GM13977 (cell line): ENCODE measurements around the gene TDRD6.
"Not testable (repeated sequence)": the region's sequence is repeated elsewhere in the genome, so short reads cannot be mapped to it uniquely, and the experiment has no call there.

Experiments
- DNase-seq: peaks from one replicate; pipeline ENCODE4 v3.0.0; 2012; ENCODE audit warnings: low spot score
- in situ Hi-C: fragments of 300-500 bp; cut with MboI; formaldehyde crosslinking; loops from one replicate; pipeline ENCODE4 v1.12.0; 2022; ENCODE audit warnings: low sequenced_read_pairs, low pct_unique_long_range_greater_than_20kb, mixed read lengths, inconsistent platforms; ENCODE audit not compliant: unreplicated experiment
- TF ChIP-seq, protein P1 (sequence below): IDR thresholded peaks from 2 replicates; pipeline ENCODE4 v1.5.1; 2012; ENCODE audit warnings: mild to moderate bottlenecking, control low read depth; ENCODE audit not compliant: insufficient read depth; ENCODE audit errors: extremely low read depth, missing control alignments

The TDRD6 gene

DNA sequence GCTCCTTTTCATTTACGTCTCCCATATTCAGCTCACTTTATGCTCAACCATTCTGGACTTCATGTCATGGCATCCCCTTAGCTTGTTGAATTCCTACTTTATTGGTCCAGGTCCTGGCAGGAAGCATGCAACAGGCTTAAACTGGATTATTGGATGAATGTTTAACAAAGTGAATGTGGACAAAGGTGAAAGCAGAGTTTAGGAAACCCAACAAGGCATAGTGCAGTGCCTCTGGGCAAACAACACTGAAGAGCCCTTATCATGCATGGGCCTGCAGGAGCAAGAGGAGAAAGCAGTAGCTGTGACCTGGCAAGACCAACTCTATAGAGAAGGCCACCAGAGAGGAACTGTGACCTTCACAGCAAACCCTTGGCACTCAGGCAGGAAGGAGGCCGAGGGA is 53.8 kb downstream of the TDRD6 start:
- DNase-seq, result no peak
- in situ Hi-C loops, result no loop called here
- TF ChIP-seq, protein P1, sequence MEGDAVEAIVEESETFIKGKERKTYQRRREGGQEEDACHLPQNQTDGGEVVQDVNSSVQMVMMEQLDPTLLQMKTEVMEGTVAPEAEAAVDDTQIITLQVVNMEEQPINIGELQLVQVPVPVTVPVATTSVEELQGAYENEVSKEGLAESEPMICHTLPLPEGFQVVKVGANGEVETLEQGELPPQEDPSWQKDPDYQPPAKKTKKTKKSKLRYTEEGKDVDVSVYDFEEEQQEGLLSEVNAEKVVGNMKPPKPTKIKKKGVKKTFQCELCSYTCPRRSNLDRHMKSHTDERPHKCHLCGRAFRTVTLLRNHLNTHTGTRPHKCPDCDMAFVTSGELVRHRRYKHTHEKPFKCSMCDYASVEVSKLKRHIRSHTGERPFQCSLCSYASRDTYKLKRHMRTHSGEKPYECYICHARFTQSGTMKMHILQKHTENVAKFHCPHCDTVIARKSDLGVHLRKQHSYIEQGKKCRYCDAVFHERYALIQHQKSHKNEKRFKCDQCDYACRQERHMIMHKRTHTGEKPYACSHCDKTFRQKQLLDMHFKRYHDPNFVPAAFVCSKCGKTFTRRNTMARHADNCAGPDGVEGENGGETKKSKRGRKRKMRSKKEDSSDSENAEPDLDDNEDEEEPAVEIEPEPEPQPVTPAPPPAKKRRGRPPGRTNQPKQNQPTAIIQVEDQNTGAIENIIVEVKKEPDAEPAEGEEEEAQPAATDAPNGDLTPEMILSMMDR, result no peak

DNA sequence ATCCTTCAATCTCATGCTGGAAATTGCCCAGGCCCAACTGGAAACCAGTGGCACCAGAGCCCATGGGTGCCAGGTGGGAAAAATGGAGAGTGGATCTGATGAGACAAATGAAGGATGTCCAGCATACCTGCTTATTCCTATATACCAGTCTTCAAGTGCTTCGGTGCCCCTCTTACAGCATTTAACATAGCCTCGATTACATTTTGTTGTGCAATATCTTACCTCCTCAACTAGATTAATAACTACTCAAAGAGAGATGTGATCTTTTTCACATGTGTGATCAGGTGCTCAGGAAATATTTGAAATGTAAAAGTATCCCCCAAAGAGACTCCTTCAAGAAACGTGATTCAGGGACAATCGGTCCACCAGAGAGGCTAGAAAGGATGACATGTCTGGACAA is 54.2 kb downstream of the TDRD6 start:
- TF ChIP-seq, protein P1, result no peak
- in situ Hi-C loops, result no loop called here
- DNase-seq, result no peak

DNA sequence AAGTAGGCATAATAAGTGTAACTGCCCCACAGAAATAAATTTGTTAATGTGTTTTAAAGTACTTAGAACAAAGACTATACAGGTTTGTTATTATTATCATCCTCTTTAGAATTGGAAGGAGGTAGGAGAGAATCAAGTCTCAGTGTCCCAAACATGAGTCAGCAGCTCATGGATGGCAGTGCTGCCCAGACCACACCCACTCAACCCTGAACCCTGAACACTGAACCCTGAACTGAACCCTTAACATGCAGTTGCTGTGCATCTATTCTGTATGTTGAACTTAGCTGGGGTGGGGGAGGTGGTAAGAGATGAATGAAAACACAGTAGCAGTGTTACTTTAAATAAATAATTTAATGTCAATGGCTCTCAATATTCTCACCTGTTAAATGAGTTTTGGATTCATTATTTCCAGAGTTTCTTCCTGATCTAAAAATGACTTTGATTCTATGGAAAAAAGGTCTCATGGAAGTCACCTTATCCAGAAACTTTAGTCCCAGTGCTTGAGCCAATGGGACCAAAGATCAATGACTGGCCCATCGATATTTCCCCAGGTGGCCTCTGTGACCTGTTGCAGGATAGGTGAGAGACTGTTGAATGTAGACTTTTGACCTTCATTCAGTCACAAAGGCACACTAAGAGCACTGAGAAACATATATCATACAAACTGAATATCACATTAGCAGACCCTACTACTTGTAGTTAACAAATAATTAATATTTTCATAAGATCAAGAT is 55.9 kb downstream of the TDRD6 start:
- in situ Hi-C loops, result no loop called here
- no peak for DNase-seq
- TF ChIP-seq, protein P1, result no peak

DNA sequence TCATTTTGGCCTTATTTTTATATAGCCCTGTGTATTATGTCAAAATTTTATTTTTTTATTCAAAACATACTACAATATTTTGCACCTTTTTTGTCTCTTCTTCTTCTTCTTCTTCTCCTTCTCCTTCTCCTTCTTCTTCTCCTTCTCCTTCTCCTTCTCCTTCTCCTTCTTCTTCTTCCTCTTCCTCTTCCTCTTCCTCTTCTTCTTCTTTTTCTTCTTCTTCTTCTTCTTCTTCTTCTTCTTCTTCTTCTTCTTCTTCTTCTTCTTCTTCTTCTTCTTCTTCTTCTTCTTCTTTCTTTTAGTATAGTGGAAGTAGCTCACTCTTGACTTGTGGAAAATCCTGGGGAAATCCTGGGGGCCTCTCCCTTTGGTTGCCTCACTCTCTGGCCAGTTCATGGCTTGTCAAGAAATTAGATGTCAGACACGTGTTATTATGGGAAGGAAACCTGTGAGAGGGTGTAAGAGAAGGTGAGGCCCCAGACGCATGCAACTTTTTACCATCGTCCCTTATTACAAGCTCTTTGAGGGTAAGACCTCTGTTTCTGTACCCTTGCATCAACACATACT is 56.6 kb downstream of the TDRD6 start:
- in situ Hi-C loops, DNase-seq: not testable (repeated sequence)

DNA sequence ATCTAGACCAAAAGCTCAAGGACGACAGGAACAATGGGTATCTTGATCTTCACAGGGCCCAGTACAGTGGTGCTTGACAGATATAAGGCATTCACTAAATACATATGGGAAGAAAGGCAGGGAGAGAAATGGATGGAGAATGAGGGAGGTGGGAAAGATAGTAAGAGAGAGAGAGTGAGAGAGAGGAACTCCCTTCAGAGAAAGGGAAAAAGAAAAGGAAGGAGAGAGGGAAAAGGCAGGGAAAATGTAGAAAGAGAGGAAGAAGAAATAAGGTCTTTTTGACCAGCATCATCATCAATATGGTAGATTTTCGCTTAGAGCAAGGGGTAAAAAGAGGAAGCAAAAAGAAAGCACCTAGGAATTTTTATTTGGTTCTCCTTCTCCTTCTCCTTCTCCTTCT is 58.3 kb downstream of the TDRD6 start:
- in situ Hi-C loops, result no loop called here
- TF ChIP-seq, protein P1, result no peak
- no peak for DNase-seq

DNA sequence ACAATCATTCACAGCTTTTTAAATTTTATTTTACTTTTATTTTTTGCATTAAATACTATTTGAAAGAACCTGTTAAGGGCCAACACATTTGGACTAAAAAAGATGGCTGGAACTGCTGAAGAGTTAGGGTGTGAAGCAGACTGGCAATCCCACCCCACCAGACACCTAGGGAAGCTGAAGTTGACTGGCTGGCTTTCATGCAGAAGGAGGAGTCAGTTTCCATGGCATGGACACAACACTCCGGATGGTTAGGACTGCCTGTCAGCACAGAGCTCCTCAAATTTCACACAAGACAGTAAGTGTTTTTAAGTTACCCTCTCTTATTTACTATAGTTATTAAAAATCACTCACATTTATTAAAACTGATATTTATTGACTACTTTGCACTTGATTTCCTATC is 59.0 kb downstream of the TDRD6 start, which contains the start of gene ANKRD66:
ANKRD66 (plus strand) TSS at position 238 of the 400 bp plus-strand sequence. CDS start 5,016 bp downstream, outside the sequence.
- in situ Hi-C loops, result no loop called here
- DNase-seq, result no peak

More for the DNA sequence above, 59.0 kb downstream of the TDRD6 start, which contains the start of gene ANKRD66:
- TF ChIP-seq, protein P1, result no peak
